ENCODE results near the gene PRICKLE1.

DNA sequence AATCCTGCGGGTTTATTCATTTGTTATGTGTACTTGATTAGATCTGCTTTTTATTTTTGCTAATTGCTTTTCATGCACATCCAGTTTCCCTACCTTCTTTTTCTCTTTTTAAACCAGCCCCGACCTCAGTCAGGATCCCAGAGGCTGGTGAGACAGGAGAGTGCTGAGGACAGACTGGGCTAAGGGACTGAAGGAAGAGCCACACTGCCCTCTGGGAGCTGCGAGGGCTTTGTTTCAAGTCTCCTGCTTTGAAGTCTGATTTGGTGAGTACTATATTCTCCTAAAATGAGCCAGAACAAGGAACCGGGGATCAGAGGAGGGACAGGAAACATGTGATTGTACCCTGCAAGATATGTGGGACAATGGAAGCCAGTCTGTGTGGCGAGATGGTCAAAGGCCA is 23.9 kb downstream of the PRICKLE1 start:
- TF ChIP-seq CTCF (IDR thresholded peaks at IDR 0.05) (no peak), EZH2 (IDR thresholded peaks at IDR 0.05; ENCODE audit: borderline replicate concordance, insufficient read depth, low read depth, low read length, poor library complexity, severe bottlenecking) (no peak)
